Measurements from ENCODE around the gene SULT4A1.
"Not testable (repeated sequence)": the region's sequence is repeated elsewhere in the genome, so short reads cannot be mapped to it uniquely, and the experiment has no call there.

The SULT4A1 gene

GRCh38 chr22:43879901-43880540 lies 17.7 kb upstream of the SULT4A1 start:
- H3K4me1 ChIP-seq (ENCODE audit: control insufficient read depth, insufficient read depth, low read length, unreplicated experiment): no peaks in the 10 kb centered on the region
- no peak overlapping the region for H3K4me3 ChIP-seq (ENCODE audit: low read depth, low read length)
- H3K79me2 ChIP-seq (ENCODE audit: control insufficient read depth, insufficient read depth, low read length, unreplicated experiment): no peaks in the 10 kb centered on the region
- H3K27ac ChIP-seq (ENCODE audit: low read depth, low read length): no peak overlapping the region
- peaks cover 17% of the 10 kb centered on the region for H3K27me3 ChIP-seq (ENCODE audit: insufficient read depth, low read length)
- no peaks in the 10 kb centered on the region for H3K36me3 ChIP-seq (ENCODE audit: insufficient read depth, low read length)
- H2AFZ ChIP-seq (ENCODE audit: low read length, unreplicated experiment): no peak overlapping the region

GRCh38 chr22:43878831-43879550 lies 16.7 kb upstream of the SULT4A1 start:
- Histone ChIP-seq H3K4me3 (ENCODE audit: low read depth, low read length) (no peak overlapping the region), H3K4me1 (ENCODE audit: control insufficient read depth, insufficient read depth, low read length, unreplicated experiment) (no peaks in the 10 kb centered on the region), H3K36me3 (ENCODE audit: insufficient read depth, low read length) (no peaks in the 10 kb centered on the region), H3K27ac (ENCODE audit: low read depth, low read length) (no peak overlapping the region), H3K27me3 (ENCODE audit: insufficient read depth, low read length) (peaks cover 17% of the 10 kb centered on the region), H2AFZ (ENCODE audit: low read length, unreplicated experiment) (no peak overlapping the region), H3K79me2 (ENCODE audit: control insufficient read depth, insufficient read depth, low read length, unreplicated experiment) (no peaks in the 10 kb centered on the region)

GRCh38 chr22:43878079-43878795 lies 15.9 kb upstream of the SULT4A1 start:
- H3K79me2 ChIP-seq (ENCODE audit: control insufficient read depth, insufficient read depth, low read length, unreplicated experiment): no peaks in the 10 kb centered on the region
- H3K36me3 ChIP-seq (ENCODE audit: insufficient read depth, low read length): no peaks in the 10 kb centered on the region
- no peak overlapping the region for H3K4me3 ChIP-seq (ENCODE audit: low read depth, low read length)
- no peaks in the 10 kb centered on the region for H3K4me1 ChIP-seq (ENCODE audit: control insufficient read depth, insufficient read depth, low read length, unreplicated experiment)
- no peak overlapping the region for H3K27ac ChIP-seq (ENCODE audit: low read depth, low read length)
- H2AFZ ChIP-seq (ENCODE audit: low read length, unreplicated experiment): no peak overlapping the region
- H3K27me3 ChIP-seq (ENCODE audit: insufficient read depth, low read length): peaks cover 21% of the 10 kb centered on the region

- Histone ChIP-seq H3K4me3 (ENCODE audit: low read depth, low read length) (no peak overlapping the region), H3K27me3 (ENCODE audit: insufficient read depth, low read length) (peaks cover 31% of the 10 kb centered on the region), H3K4me1 (ENCODE audit: control insufficient read depth, insufficient read depth, low read length, unreplicated experiment) (no peaks in the 10 kb centered on the region), H2AFZ (ENCODE audit: low read length, unreplicated experiment) (no peak overlapping the region), H3K79me2 (ENCODE audit: control insufficient read depth, insufficient read depth, low read length, unreplicated experiment) (no peaks in the 10 kb centered on the region), H3K27ac (ENCODE audit: low read depth, low read length) (no peak overlapping the region), H3K36me3 (ENCODE audit: insufficient read depth, low read length) (no peaks in the 10 kb centered on the region)
Observed at GRCh38 chr22:43876866-43877509, 14.7 kb upstream of the SULT4A1 start.

- no peaks in the 10 kb centered on the region for H3K79me2 ChIP-seq (ENCODE audit: control insufficient read depth, insufficient read depth, low read length, unreplicated experiment)
- no peak overlapping the region for H3K4me3 ChIP-seq (ENCODE audit: low read depth, low read length)
- H3K27ac ChIP-seq (ENCODE audit: low read depth, low read length): no peak overlapping the region
- no peaks in the 10 kb centered on the region for H3K4me1 ChIP-seq (ENCODE audit: control insufficient read depth, insufficient read depth, low read length, unreplicated experiment)
- H2AFZ ChIP-seq (ENCODE audit: low read length, unreplicated experiment): no peak overlapping the region
- H3K27me3 ChIP-seq (ENCODE audit: insufficient read depth, low read length): peaks cover 28% of the 10 kb centered on the region
- H3K36me3 ChIP-seq (ENCODE audit: insufficient read depth, low read length): no peaks in the 10 kb centered on the region
Observed at GRCh38 chr22:43869799-43870198, 7.5 kb upstream of the SULT4A1 start.

GRCh38 chr22:43869001-43869400 lies 6.7 kb upstream of the SULT4A1 start:
- H3K27ac ChIP-seq (ENCODE audit: low read depth, low read length); H3K79me2 ChIP-seq (ENCODE audit: control insufficient read depth, insufficient read depth, low read length, unreplicated experiment); H3K4me3 ChIP-seq (ENCODE audit: low read depth, low read length); H3K4me1 ChIP-seq (ENCODE audit: control insufficient read depth, insufficient read depth, low read length, unreplicated experiment); H2AFZ ChIP-seq (ENCODE audit: low read length, unreplicated experiment); H3K36me3 ChIP-seq (ENCODE audit: insufficient read depth, low read length): not testable (repeated sequence)
- peaks cover 31% of the 10 kb centered on the region for H3K27me3 ChIP-seq (ENCODE audit: insufficient read depth, low read length)

- peaks cover 25% of the 10 kb centered on the region for H3K27me3 ChIP-seq (ENCODE audit: insufficient read depth, low read length)
- H3K4me3 ChIP-seq (ENCODE audit: low read depth, low read length): no peak overlapping the region
- no peak overlapping the region for H3K27ac ChIP-seq (ENCODE audit: low read depth, low read length)
- no peaks in the 10 kb centered on the region for H3K36me3 ChIP-seq (ENCODE audit: insufficient read depth, low read length)
- no peaks in the 10 kb centered on the region for H3K79me2 ChIP-seq (ENCODE audit: control insufficient read depth, insufficient read depth, low read length, unreplicated experiment)
- no peak overlapping the region for H2AFZ ChIP-seq (ENCODE audit: low read length, unreplicated experiment)
- H3K4me1 ChIP-seq (ENCODE audit: control insufficient read depth, insufficient read depth, low read length, unreplicated experiment): no peaks in the 10 kb centered on the region
Observed at GRCh38 chr22:43867839-43868635, 5.7 kb upstream of the SULT4A1 start.

GRCh38 chr22:43862882-43863202 lies 529 bp upstream of the SULT4A1 start:
- H3K79me2 ChIP-seq (ENCODE audit: control insufficient read depth, insufficient read depth, low read length, unreplicated experiment): peaks cover 29% of the 10 kb centered on the region

GRCh38 chr22:43861529-43861928 lies 784 bp downstream of the SULT4A1 start:
- H3K27ac ChIP-seq (ENCODE audit: low read depth, low read length): no peak overlapping the region
- H3K36me3 ChIP-seq (ENCODE audit: insufficient read depth, low read length): no peaks in the 10 kb centered on the region
- no peaks in the 10 kb centered on the region for H3K4me1 ChIP-seq (ENCODE audit: control insufficient read depth, insufficient read depth, low read length, unreplicated experiment)
- H3K4me3 ChIP-seq (ENCODE audit: low read depth, low read length): peak overlapping the region; percentile 84
- peaks cover 29% of the 10 kb centered on the region for H3K79me2 ChIP-seq (ENCODE audit: control insufficient read depth, insufficient read depth, low read length, unreplicated experiment)
- H3K27me3 ChIP-seq (ENCODE audit: insufficient read depth, low read length): peaks cover 13% of the 10 kb centered on the region; the same call in 1 of the 2 replicates
- no peak overlapping the region for H2AFZ ChIP-seq (ENCODE audit: low read length, unreplicated experiment)

More at GRCh38 chr22:43862882-43863202, 529 bp upstream of the SULT4A1 start:
- Histone ChIP-seq H3K4me3 (ENCODE audit: low read depth, low read length) (peak overlapping the region; percentile 71), H2AFZ (ENCODE audit: low read length, unreplicated experiment) (no peak overlapping the region), H3K4me1 (ENCODE audit: control insufficient read depth, insufficient read depth, low read length, unreplicated experiment) (no peaks in the 10 kb centered on the region), H3K27me3 (ENCODE audit: insufficient read depth, low read length) (peaks cover 13% of the 10 kb centered on the region; the same call in 1 of the 2 replicates), H3K36me3 (ENCODE audit: insufficient read depth, low read length) (no peaks in the 10 kb centered on the region), H3K27ac (ENCODE audit: low read depth, low read length) (no peak overlapping the region)

- H3K4me3 ChIP-seq (ENCODE audit: low read depth, low read length): peak overlapping the region; percentile 84
- peaks cover 13% of the 10 kb centered on the region; the same call in 1 of the 2 replicates for H3K27me3 ChIP-seq (ENCODE audit: insufficient read depth, low read length)
- H3K27ac ChIP-seq (ENCODE audit: low read depth, low read length): no peak overlapping the region
- H3K79me2 ChIP-seq (ENCODE audit: control insufficient read depth, insufficient read depth, low read length, unreplicated experiment): peaks cover 29% of the 10 kb centered on the region
- no peak overlapping the region for H2AFZ ChIP-seq (ENCODE audit: low read length, unreplicated experiment)
- H3K36me3 ChIP-seq (ENCODE audit: insufficient read depth, low read length): no peaks in the 10 kb centered on the region
- H3K4me1 ChIP-seq (ENCODE audit: control insufficient read depth, insufficient read depth, low read length, unreplicated experiment): no peaks in the 10 kb centered on the region
Observed at GRCh38 chr22:43860831-43861230, 1.5 kb downstream of the SULT4A1 start.

Measured in ACC112 (cell line).